ENCODE results near the gene PGAP6.
"Not testable (repeated sequence)": the region's sequence is repeated elsewhere in the genome, so short reads cannot be mapped to it uniquely, and the experiment has no call there.

PGAP6 gene

DNA sequence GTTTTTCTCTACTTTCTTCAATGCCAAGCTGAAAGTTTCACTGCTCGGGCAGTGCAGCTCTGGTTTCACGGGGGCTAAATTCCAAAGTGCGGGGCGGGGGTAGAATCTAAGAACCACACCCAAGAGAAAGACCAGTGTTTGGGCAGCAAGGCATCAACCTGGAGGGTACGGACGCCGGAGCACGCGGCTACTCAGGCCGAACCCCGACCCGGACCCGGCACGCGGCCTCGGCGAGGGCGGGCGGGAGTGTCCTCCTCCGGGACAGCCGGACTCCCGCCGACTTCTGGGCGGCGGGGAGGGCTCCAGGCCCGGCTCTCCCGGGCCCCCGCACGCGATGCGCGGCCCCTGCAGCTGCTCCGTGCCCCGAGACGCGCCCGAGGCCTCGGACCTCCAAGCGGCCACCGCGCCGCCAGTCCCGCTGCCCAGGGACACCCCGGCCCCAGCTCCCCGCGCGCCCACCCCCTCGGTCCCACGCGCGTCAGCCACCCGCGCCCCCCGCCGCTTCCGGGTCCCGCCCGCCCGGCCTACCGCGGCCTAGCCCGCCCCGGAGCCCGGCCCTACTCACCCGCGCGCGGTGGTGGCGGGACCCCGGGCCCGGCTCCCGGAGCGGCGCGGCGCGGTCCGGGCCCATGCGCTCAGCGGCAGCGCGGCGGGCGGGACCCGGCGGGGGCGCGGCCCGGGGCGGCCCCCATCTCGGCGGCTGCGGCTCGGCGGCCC is 29.8 kb downstream of the PGAP6 start:
- FAIRE-seq, result no peak
- peak; percentile 27 for DNase-seq (ENCODE audit: low spot score)

DNA sequence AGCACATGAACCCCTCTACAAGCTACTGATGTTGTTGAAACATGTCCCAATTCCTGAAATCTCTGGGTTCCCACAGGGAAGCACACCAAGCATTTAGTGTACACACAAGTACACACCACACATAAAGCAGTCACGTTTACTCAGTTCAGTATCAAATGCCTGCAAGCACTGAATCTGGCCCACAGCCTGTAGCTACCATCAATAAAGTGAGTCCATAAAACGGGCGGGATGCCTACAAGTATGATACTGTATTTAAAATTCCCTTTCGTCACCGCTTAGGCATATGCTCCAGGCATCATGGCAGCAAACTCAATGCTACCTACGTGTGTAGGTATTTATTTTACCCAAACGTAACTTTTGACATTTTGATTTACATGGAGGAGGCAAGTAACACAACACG is 31.6 kb downstream of the PGAP6 start:
- DNase-seq (ENCODE audit: low spot score) (no peak), FAIRE-seq (no peak)

DNA sequence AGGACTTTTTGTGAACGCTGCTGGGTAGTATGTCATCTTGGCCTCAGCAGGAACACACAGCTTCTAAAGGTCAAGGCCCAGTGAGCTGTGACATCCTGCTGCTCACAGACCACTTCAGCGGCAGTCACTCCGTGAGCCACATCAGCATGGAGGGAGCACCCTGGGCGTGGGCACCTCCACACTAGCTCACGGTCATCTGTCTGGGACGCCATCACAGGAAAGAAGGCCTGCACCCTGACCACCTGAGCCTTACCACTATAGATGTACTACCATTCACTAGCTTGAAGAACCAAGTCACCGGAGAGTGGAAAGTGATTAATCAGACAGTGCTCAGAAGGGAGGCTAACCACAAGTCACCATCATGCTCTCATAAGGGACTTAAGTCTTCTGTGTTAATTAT is 32.6 kb downstream of the PGAP6 start:
- no peak for FAIRE-seq

DNA sequence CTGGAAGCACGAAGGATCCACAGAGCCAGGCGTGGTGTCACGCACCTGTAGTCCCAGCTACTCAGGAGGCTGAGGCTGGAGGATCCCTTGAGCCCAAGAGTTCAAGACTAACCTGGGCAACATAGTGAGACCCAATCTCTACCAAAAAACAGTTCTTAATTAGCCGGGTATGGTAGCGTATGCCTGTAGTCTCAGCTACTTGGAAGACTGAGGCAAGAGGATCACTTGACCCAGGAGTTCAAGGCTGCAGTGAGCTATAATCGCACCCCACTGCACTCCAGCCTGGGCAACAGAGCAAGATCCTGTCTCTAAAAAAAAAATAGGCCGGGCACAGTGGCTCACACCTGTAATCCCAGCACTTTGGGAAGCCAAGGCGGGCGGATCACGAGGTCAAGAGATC is 33.3 kb downstream of the PGAP6 start:
- FAIRE-seq; DNase-seq (ENCODE audit: low spot score): not testable (repeated sequence)

More for the DNA sequence above, 32.6 kb downstream of the PGAP6 start:
- DNase-seq (ENCODE audit: low spot score), result no peak

DNA sequence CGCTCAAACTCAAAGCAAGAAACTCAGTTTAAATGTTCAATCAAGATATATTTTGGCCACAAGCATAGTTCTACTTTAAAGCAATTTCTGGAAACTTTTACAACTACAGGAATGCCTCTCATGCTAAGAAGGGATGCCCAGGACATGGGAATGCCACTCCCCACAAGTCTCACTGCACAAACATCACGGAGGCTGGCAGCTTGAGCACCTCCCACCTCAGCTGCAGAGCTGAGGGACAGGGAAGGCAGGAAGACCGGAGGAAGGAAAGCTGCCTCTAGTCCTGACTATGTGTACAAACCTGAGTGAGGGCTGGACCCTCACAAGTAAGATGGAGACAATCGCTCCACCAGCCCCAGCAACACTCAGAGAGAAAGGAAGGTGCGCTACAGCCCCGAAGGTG is 34.6 kb downstream of the PGAP6 start:
- FAIRE-seq (no peak), DNase-seq (ENCODE audit: low spot score) (no peak)

DNA sequence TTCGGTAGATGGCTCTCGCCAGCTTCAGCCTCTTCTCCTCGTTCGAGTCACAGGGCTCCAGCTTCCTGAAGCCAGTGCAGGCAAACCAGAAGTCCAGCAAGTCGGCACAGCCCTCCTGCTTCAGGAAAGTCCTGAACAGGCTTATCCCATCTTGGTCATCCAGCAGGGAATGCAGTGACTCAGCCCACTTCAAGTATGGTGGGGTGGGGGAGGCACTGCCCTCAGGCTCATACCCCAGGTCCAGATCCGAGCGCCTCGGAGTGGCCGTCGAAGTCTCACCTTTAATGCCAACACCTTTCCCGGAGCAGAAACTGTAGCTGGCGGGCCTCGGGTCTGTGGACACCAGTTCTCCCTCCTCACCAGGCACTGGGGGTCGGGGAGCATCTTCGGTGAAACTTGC is 35.2 kb downstream of the PGAP6 start:
- no peak for FAIRE-seq
- DNase-seq (ENCODE audit: low spot score), result no peak

DNA sequence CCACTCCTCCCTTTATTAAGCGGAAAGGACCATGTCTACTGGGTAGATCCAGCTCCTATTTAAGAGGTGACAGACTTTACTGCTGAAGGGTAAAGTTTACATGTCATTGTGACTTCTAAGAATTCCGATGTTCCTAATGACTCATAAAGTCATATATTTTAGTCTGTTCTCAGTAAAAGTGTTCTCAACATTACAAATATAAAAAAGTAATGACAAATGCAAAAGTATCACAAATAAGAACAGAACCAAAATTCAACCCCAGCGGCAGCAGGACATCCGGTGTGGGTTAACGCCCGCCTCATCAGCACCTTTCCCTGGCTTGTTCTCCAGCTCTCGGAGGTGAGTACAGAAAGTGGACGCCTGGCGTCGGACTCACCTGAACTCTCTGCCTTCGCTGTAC is 36.0 kb downstream of the PGAP6 start:
- FAIRE-seq (no peak), DNase-seq (ENCODE audit: low spot score) (no peak)

DNA sequence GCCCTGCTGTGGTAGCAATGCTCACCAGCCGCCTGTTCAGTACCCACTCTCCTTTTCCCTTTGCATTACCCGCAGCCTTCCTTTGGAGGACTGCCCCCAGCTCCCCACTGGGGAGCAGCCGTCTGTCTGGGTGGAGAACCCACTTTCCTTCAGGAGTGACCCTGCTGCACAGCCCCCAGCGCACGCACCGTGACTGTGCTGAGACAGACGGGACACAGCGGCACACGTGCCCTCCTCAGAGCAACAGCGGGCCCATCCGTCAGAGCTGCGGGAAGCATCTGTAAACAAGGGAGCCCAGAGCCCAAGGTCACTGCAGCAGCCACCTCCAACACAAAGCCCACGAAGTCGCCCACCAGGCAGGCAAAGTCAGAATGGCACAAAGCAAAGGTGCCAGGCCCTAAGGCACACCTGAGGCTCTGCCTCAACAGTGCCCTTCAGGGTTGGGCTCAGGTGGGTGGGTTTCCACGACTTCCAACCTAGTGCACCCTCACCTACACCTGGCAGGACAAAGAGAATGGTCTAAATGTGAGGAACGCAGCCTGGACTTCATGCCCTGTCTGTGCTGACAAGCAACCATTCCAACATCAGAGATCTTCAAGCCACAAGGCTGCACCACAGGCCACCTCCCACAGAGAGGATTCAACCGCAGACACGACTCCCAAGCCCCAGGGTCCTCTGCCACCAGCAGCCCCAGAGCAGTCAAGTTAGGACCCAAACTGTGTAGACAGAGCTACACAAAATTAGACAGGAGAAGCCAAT is 39.1 kb downstream of the PGAP6 start:
- FAIRE-seq (no peak), DNase-seq (ENCODE audit: low spot score) (no peak)

DNA sequence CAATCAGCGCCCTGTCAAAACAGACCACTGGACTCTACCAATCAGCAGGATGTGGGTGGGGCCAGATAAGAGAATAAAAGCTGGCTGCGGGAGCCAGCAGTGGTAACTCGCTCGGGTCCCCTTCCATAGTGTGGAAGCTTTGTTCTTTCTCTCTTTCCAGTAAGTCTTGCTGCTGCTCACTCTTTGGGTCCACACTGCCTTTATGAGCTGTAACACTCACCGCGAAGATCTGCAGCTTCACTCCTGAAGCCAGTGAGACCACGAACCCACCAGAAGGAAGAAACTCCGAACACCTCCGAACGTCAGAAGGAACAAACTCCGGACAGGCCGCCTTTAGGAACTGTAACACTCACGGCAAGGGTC is 39.8 kb downstream of the PGAP6 start:
- not testable (repeated sequence) for DNase-seq (ENCODE audit: low spot score); FAIRE-seq

DNA sequence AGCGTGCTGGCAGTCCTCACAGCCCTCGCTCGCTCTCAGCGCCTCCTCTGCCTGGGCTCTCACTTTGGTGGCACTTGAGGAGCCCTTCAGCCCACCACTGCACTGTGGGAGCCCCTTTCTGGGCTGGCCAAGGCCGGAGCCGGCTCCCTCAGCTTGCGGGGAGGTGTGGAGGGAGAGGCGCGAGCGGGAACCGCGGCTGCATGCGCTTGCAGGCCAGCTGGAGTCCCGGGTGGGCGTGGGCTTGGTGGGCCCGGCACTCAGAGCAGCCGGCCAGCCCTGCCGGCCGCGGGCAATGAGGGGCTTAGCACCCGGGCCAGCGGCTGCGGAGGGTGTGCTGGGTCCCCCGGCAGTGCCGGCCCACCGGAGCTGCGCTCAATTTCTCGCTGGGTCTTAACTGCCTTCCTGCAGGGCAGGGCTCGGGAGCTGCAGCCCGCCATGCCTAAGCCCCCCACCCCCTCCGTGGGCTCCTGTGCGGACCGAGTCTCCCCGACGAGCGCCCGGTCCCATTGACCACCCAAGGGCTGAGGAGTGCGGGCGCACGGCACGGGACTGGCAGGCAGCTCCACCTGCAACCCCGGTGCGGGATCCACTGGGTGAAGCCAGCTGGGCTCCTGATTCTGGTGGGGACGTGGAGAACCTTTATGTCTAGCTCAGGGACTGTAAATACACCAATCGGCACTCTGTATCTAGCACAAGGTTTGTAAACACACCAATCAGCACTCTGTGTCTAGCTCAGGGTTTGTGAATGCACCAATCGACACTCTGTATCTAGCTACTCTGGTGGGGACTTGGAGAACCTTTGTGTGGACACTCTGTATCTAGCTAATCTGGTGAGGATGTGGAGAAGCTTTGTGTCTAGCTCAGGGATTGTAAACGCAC is 40.4 kb downstream of the PGAP6 start:
- not testable (repeated sequence) for FAIRE-seq; DNase-seq (ENCODE audit: low spot score)

DNA sequence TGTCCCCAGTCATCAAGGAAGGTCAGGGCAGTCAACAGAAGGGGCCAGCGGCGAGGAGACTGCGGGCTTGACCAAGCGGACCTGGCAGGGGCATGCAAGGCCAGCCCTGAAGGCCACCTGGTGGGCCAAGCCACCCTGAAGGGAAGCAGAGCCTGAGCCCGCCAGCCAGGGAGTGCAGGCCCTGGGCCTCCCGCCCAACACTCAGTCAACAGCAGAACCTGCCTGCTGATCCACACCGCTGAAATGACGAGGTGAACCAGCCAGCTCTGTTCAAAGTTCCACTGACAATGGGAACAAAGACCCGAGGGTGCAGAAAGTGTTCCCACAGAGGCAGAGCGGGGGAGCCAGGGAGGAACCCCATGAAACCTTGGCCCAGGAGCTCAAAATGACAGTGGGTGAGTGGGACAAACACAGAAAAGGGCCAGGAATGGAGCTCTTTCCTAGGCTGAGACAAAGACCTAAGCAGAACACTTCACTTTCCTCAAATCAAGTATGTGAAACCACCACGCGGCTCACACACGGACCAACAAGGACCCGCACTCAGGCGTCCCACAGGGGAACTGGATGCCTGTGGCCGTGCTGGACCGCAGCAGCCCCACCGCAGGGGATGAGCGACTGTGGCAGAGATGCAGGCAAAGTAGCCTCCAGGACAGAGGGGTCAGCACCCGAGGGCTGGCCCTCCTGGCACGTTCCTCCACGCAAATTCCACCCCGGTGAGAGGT is 41.2 kb downstream of the PGAP6 start:
- FAIRE-seq (no peak), DNase-seq (ENCODE audit: low spot score) (no peak)

DNA sequence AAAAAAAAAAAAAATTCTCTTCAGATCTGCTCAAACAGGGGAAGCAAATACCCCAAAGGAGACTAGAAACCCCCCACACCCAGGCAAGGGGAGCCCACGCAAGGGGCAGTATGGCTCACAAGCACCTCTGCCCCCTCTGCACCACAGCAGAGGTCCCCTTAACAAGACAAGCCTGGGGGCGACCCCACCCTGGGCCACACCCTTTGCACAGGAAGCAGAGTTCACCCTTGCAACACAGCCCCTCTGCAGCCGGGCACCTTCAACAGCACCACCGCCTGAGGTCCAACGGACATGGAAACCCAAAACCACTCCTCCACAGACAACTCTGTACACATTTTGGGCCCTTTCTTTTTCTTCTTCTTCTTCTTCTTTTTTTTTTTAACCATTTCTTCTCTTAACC is 42.1 kb downstream of the PGAP6 start:
- FAIRE-seq (no peak), DNase-seq (ENCODE audit: low spot score) (no peak)

DNA sequence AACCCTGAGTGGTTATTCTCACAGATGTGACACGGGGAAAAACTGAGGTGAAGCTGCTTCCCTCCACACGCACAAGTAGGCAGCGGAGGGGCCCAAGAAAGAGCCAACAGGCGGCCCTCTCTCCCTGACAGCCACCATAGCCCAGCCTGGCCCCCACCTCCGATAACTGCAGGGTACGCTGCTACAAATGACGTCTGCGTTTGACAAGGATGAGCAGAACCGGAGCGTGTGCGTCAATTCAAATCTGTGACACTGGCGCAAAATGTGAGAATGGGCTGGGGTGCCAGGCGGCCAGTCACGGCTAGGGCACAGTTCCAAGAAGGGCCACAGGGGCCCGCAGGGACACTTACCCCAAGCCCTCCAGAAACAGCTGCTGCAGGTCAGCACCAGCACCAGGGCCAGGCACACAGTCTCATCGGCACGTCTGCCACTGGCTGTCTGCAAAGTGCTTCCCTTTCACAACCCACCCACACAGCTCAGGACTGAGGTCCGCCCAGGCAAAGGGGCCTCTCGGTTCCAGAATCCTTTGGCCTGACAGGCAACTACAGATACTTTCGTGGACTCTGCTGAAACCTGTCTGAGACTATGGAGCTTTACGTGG is 43.7 kb downstream of the PGAP6 start:
- DNase-seq (ENCODE audit: low spot score) (no peak), FAIRE-seq (no peak)

DNA sequence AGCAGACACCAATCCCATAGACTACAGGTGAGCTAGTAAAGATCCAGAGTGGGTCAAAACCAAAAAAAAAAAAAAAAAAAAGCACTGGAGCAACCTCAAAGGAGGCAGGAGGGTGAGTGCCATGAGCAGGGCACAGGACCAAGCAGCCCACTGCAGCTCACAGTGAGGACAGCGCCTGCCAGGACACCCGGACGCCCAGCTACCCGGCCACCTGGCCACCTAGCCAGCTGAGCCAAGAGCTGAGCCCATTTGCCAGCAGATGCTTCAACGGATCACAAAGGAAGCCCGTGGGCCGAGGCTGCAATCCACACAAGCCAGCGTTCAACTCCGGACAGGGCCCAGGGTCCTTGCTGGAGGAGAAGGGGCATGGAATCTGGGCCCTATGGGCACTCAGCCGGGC is 44.3 kb downstream of the PGAP6 start:
- no peak for FAIRE-seq
- DNase-seq (ENCODE audit: low spot score), result no peak

DNA sequence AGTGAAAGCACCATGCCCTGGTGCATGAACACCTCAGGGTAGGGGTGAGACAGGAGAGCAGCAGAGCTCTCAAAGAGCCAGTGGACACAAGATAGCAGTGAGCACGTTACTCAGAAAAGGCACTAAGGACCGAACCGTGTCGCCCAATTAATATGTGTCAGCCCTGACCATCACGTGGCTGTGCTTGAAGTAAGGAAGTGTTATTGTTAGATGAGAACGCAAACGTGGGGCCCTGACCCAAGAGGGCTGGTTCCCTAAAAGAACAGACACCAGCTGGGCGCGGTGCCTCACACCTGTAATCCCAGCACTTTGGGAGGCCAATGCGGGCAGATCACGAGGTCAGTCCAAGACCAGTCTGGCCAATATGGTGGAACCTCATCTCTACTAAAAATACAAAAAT is 45.5 kb downstream of the PGAP6 start:
- DNase-seq (ENCODE audit: low spot score) (no peak), FAIRE-seq (no peak)

DNA sequence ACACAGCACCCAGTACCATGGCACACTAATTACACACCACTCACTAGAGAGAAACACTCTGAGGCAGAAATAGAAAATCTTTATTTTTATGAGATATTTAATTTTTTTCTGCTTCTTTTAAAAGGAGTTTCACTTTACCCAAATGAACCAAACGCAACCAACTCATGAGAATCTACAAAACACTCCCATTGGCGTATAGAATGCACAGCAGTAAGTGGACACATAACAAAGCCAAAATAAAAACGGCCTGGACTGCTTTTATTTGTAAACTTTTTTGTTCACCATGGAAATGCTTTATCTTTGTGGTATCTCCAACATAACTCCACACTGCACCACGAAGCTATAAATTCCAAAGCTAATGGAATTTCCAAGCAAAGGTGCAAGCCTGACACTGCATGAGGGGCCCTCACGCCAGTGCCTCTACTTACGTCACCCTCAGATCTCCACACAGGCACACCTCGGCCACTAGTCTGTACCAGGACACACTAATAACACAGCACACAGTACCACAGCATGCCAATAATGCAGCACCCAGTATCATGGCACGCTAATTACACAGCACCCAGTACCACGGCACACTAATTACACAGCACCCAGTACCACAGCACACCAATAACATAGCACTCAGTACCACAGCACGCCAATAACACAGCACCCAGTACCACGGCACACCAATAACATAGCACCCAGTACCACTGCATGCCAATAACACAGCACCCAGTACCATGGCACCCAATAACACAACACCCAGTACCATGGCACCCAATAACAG is 46.7 kb downstream of the PGAP6 start:
- peak; percentile 74 for FAIRE-seq
- not testable (repeated sequence) for DNase-seq (ENCODE audit: low spot score)

DNA sequence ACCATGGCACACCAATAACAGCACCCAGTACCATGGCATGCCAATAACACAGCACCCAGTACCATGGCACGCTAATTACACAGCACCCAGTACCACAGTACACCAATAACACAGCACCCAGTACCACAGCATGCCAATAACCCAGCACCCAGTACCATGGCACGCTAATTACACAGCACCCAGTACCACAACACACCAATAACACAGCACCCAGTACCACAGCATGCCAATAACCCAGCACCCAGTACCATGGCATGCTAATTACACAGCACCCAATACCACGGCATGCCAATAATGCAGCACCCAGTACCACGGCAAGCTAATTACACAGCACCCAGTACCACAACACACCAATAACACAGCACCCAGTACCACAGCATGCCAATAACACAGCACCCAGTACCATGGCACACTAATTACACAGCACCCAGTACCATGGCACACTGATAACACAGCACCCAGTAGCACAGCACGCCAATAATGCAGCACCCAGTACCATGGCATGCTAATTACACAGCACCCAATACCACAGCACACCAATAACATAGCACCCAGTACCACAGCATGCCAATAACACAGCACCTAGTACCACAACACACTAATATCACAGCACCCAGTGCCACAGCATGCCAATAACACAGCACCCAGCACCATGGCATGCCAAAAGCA is 47.5 kb downstream of the PGAP6 start:
- FAIRE-seq, result peak; percentile 83
- DNase-seq (ENCODE audit: low spot score), result not testable (repeated sequence)

DNA sequence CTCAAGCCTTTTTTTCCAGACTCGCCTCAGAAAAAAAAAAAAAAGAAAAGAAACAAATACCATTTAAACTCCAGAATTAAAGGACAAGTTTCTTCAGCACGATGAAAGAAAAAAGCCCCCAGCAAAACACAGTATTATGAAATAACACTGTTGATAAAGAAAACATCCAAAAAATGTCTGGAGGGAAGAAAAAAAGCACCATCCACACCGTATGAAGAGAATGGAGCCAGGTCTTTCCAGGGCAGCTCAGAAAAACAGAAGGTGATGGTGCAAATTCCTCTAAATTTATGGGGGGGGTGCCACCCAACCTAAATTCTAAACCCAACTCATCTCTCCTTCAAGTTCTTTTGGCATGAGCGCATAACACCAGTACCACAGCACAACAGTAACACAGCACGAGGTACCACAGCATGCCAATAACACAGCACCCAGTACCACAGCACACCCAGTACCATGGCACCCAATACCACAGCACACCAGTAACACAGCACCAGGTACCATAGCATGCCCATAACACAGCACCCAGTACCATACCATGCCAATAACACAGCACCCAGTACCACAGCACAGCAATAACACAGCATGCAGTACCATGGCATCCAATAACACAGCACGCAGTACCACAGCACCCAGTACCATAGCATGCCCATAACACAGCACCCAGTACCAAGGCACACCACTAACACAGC is 48.2 kb downstream of the PGAP6 start:
- DNase-seq (ENCODE audit: low spot score), result no peak
- no peak for FAIRE-seq

Measured in urothelium cell line (cell line).